NCI-H1417 treated with DMSO at 0.1 percent for 48 hours (cell line): ENCODE data around the gene DST.

Experiments
- DNase-seq: peaks from one replicate; lab custom pipeline; 2025; lab: John Stamatoyannopoulos, UW

DST gene

GRCh38 chr6:56480654-56481337 lies 161.9 kb downstream of the DST start:
- DNase-seq = no peak

- DNase-seq = no peak
These were observed 162.4 kb downstream of the DST start for GRCh38 chr6:56480246-56480645.

DNA sequence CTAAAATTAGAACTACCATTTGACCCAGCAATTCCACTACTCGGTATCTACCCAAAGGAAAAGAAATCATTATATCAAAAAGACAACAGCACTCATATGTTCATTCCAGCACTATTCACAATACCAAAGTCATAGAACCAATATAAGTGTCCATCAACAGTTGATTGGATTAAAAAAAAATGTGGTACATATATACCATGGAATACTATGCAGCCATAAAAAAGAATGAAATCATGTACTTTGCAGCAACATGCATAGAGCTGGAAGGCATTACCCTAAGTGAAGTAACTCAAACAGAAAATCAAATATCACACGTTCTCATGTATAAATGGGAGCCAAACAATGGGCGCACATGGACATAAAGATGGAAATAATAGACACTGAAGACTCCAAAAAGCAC lies 163.3 kb downstream of the DST start:
- DNase-seq = no peak

GRCh38 chr6:56478202-56478601 lies 164.5 kb downstream of the DST start:
- no peak for DNase-seq

DNA sequence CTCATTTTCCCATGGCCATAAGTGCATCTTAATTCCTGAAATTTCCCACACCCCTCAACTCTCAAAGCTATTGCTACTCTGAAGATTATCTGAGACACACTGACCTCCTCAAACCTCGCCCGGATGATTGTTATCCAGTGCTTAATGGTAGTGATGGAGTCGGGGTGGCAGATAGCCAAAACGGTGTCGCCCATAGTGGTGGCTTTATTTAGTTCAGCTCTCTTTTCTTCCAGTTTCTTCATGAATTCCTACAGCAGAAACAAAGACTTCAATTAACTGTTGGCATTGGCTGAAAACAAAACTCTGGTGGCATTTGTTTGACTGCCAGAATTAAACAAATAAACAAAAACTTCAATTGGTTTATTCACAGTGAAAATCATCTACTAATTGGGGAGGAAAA lies 165.4 kb downstream of the DST start:
- DNase-seq = no peak

DNA sequence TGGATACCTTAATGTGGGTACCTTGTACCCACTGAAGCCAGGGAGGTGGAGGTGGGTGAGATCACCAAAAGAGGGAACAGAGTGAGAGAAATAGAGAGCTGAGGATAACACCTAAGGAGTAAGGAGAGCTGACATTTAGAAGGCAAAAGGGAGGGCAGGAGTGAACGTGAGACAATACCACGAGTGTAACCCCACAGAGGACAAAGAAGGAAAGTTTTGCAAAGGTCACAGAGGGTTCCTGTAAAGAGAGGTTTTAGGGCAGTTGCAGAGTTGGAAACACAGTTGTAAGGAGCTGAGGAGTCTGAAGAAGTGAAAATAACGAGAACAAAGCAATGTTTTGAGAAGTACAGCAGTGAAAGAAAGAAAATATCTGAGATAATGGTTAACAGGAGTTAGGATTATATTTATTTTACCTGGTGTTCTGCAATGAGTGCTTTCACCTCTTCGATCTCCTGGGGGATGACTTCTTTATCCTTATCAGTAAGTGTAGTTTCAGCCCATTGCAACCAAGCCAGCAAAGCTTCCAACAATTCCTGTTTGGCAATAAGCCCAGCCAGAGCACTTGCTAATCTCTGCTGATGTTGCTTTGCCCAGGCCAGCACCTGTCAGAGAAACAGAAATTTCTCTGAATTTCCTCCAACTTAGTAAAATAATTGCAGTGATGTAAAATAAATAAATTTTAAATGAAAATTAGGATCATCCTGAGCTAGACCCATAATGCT lies 166.8 kb downstream of the DST start:
- DNase-seq = no peak

GRCh38 chr6:56474532-56474931 lies 168.2 kb downstream of the DST start:
- no peak for DNase-seq

- no peak for DNase-seq
These were observed 179.2 kb downstream of the DST start for GRCh38 chr6:56463443-56463842.

DNA sequence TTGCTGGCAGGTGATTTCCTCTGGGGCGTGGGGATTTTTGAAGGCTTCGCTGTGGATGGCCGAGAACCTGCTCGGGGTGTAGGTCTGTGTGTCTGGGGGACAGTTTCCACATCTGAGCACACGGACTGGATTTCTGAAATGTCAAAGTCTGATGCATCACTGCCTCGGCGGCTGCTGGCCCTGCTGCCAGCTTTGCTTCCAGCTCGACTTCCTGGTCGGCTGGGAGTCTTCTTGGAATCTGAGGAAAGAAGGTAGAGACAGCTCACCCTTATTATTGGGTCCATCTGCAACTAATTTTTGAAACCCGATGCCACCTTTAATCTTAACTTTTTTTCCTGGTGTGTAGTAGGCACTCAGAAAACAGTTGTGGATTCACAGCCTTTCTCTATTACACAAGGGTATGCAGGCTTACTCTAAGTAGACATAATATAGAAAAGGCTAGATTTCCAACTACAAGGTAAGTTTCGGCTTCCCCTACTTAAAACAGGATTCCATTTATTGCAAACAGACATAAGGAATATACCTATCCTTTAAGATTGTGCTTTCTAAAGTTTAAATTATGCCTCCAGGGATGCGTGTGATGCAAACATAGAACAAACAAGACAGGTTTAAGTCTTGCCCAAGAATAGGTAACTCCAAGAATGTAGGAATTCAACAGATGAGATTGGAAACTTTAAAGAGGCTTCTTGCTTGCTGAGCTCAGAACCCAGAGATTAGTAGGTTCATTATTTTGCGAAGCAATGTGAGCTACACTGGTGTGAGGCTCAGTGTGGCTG lies 183.5 kb downstream of the DST start:
- no peak for DNase-seq

DNA sequence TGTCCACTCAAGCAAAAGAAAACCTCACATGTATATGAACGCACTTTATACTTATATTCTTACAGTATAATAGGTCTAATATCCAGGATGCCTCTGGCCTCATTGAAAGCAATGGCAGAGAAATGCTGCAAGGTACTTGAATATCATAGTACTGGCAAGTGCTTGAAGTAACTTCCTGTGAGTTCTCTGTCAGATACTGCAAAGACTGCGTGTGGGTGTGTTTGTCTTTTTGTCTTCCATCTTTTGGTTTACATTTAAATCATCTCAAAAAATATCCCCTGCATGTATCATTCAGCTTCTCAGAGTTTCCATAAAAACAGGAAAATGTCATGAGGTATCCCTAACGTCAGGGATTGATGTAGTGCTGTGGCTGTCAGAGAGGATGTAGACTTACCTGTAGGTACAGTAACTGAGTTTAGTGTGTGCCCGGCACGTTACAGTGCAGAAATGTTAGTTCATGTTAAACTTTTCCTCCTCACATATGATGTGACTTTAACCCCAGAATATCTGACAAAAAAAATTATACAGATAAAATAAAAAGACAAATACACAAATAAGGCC lies 184.3 kb downstream of the DST start:
- DNase-seq = no peak

DNA sequence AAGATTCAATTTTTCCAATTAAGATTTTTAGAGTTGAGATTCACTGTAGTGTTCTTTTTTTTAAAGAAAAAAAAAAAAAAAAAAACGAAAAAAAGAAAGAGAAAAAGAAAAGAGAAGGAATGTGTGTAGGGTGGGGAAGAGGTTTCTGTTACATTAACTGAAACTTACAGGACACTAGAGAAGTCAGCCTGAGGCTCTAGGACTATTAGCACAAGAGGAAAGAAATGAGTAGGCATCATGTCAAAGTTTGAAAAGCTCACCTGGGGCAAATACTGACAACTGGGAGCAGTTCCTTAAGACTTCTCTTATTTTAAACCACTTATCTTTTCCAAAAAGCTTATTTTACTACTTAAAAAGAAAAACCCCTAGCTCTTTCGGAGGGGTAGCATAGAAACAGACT lies 185.9 kb downstream of the DST start:
- no peak for DNase-seq

DNA sequence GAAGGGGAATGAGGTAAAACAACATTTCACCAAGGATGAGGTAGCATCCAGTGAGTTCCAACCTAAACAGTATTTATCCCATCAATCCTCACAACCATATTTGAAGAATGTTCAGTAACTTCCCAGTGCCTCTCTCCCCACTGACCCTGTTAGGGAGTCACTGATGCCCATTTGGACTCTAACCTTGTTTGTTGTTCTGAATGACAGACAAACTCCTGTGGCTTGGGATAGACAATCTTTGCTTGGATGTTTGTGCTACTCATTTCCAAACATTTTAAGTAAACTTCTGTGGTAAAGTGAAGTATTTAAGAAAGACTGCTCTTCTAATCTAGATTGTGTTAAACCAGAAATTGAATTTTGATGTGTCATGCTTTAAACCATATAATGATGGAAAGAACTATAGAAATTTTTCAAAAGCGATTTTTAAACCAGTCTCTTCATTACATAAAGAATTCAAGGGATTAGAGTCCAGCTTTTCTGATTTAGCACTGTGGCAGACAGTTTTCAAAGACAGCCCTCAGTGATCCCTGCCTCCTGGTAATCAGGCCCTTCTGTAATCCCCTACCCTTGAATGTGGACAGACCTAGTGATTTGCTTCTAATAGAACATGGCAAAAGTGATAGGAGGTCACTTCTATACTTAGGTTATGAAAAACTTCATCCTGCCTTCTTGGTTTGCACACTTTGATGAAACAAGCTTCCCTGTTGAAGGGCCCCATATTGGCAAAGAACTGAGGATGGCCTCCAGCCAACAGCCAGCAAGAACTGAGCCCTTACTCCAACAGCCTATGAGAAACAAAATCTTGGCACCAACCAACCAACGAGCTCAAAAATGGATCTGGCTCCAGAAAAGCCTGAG lies 191.6 kb downstream of the DST start:
- no peak for DNase-seq

DNA sequence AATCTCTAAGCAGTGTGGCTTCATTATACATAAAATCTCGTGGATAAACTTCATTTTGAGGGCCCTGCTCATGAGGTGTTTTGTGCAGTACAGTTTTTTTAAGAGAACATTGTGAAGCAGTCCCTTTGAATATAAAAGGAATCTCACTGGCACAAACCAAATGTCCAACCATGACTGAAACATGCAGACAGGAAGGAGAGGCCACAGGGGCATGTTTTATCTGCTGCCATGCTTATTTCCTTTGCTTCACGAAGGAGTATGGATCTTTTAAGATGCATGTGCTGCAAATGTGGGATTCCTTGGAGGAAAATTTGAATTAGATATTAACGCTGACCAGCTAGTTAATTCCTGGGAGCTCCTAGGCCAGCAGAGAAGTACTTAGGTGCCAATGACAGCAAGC lies 192.3 kb downstream of the DST start:
- DNase-seq = no peak

DNA sequence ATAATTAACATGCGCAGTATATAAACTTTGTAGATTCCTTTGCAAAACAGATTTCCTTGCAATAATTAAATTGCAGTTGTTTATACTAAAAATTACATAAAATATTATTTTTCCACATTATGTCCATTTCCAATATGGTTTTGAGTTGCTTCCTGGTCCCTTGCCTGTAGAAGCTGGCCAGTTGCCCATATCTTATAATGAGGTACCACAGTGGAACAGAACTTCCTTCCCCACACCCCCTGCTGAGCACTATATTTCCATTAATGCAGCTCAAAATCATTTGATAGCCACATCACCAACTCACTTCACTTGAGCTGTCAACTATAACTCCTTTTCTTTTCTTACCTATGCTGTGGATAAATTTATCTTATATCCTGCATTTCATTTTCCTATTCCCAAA lies 194.6 kb downstream of the DST start:
- no peak for DNase-seq

- no peak for DNase-seq
These were observed 196.9 kb downstream of the DST start for GRCh38 chr6:56445818-56446217.

DNA sequence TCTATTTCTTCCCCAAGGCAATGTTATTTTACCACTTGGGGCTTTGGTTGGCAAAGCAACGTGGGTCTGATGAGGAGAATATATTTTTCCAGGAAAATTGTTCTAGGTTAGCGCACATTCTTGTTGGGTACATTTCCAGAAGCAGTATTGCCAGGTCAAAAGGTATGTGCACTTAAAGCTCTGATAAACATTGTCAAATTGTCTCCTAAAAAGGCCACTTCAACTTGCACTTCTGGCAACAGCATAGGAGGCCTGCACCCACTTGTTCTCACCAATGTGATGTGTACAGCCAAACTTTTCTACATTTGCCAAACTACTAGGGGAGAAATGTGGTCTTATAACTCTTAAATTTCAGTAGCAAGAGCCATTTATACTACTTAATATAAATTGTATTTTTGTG lies 197.8 kb downstream of the DST start:
- no peak for DNase-seq

- DNase-seq = no peak
These were observed 202.1 kb downstream of the DST start for GRCh38 chr6:56440551-56440981.

DNA sequence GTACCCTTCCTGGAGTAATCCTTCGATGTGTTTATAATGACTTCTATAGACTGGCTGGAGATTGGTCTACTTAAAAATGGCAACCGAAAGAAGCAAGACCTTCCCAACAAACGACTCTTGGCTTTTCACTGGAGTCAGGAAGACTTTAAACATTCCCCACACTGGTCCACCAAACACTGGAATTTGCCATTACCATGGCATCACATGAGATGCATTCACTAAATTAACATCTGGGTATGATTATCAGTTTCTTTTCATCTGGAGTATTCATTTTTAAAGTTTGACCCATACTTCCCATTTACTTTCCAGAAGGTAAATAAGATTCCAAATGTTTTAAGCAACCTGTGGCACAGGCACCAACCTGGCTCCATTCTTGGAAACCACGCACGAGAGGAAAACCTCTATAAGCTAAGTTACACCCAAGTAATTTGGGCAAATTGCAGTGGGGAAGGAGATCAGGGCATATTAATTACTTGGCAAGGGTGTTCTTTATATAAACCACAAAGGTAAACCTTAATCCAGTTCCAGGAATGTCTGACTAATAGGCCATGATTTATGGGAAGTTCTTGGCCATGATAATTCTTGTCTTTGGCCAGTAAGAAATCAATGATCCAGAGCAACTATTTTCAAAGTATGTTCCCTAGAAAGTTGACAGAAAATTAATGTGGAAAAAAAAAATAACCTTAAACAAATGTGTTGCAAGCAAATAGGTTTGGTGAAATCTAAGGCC lies 205.4 kb downstream of the DST start:
- no peak for DNase-seq

DNA sequence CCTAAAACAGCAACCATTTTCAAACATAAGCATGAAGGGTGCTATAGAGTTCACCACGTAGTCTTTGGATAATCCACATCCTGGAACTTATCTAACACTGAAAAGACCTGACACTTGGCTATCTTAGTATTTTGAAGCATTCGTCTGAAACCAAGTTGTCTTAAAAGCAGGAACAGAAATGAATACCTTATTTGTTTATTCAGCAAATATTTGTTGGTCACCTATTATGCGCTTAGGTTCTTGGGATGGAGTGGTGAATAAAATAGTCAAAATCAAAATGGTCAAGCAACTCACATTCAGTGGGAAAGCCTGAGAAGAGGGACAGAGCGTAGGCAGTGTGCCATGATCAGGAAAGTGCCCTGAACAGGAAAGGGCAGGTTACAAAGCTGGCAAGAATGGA lies 206.9 kb downstream of the DST start:
- no peak for DNase-seq

DNA sequence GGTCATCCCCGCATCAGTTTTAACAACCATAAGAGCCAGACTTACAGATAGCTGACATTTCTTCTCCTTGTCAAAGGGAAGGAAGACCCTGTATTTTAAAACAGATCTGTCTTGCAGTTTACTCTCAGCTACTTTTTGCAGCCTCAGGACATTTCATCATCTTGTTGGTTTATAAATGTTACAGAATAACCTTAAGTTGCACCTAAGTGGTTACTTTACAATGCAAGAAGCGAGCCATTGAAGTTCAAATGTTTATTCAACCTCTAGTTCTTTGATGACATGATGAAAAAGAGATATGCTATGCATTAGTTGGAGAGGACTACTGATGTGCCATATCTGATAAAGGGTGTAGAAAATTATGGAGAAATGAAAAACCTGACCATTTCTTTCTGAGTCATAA lies 207.4 kb downstream of the DST start:
- no peak for DNase-seq

DNA sequence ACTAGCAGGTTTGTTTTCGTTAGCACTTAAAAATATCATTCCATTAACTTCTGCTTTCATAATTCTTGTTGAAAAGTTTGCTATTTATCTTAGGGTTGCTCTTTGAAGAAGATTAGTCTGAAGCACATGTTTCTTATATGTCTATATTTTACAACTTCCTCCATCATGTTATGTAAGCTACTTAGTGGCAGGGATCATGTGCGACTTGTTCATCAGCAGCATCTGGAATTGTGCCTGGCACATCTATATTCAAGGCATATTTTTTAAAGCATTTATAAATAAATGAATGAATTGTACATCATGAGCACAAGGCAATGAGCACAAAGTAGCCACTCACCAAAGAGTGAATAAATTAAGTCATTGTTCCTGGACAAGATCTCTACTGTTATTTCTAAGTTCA lies 208.1 kb downstream of the DST start:
- no peak for DNase-seq
